ENCODE measurements around the gene SLC38A3.

SLC38A3 gene

DNA sequence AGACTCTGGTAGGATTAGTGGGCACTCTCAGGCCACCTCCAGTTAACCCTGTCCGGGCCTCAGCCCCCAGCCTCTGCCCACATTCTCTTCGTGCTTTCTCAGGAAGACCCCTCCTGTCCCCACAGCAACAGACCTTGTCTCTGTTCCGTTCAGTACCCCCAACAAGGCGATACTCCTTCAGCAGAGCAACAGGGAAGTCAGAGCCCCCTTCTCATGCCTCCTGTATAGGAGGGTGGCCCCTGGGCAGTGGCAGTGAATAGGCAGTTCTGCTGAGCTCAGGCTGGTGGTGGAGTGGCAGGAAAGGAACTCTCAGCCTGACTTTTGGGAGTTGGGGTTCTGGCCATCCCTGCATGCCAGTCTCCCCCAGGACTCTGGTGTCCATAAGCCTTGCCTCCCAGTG is 64.4 kb downstream of the SLC38A3 start:
- no peak for DNase-seq (ENCODE audit: low read depth)

DNA sequence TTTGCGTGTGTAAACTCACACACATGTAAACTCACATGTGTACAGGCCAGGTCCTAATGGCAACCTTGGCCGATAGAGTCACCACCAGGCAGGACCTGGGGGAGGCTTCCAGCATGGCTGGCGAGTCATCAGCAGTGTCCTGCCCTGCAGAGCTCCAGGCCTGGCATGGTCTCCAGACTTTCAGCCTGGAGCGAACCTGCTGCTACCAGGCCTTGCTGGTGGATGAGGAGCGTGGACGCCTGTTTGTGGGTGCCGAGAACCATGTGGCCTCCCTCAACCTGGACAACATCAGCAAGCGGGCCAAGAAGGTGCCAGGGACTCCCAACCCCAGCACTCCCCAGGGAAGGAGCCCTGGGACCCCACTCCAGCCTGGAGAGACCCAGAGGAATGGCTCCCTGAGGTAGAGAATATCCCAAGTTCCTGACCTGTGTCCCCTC is 64.9 kb downstream of the SLC38A3 start:
- peak; percentile 80 for DNase-seq (ENCODE audit: low read depth)

DNA sequence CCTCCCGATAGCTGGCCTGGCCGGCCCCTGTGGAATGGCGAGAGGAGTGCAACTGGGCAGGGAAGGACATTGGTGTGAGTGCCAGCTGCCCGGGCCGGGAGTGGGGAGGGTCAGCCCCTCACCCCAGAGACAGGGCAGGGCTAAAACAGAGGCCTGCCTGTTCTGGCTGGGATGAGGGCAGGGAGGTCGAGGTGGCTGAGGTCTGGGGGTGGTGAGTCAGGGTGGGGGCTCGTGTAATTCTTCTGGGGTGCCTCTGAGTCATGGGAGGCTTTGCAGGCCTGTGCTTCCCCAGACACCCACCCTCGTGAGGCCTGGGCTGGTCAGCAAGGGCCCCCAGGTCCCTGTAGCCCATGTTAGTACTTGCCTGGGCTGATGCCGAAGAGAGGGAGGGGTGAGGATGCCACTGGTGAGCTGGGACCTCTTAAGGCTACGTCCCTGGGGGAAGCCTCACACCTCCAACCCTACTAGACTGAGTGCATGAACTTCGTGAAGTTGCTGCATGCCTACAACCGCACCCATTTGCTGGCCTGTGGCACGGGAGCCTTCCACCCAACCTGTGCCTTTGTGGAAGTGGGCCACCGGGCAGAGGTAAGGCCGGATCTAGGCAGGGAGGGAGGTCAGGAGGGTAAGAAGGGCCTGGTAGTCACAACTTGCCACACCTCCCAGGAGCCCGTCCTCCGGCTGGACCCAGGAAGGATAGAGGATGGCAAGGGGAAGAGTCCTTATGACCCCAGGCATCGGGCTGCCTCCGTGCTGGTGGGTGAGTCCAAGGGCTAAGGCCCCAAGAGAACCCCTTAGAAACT is 65.6 kb downstream of the SLC38A3 start:
- DNase-seq (ENCODE audit: low read depth): peak; percentile 70
